Measurements from ENCODE around the gene CREB5.
A peak's percentile ranks its signal among the peaks of the same experiment; 100 is the strongest.
"Not testable (repeated sequence)": the region's sequence is repeated elsewhere in the genome, so short reads cannot be mapped to it uniquely, and the experiment has no call there.

The CREB5 gene

GRCh38 chr7:28798274-28798673 lies 386.0 kb downstream of the CREB5 start:
- DNase-seq: no peak

DNA sequence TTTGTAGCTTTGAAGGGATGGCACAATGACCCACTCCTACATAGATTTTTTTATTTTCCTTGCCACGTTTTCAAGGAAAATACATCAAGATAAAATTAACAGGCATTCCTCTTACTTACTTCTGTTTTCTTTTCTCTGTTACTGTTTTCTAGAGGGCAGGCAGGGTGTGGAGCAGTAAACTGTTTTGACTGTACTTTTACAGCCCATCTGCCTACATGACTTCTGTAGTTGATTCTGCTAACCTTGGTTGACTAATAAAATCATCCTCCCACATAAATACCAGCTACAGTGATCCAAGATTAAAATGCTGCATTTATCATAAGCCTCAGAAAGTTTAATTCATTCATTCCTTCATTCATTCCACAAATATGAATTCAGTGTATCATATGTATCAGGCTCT lies 387.3 kb downstream of the CREB5 start:
- no peak for DNase-seq

DNA sequence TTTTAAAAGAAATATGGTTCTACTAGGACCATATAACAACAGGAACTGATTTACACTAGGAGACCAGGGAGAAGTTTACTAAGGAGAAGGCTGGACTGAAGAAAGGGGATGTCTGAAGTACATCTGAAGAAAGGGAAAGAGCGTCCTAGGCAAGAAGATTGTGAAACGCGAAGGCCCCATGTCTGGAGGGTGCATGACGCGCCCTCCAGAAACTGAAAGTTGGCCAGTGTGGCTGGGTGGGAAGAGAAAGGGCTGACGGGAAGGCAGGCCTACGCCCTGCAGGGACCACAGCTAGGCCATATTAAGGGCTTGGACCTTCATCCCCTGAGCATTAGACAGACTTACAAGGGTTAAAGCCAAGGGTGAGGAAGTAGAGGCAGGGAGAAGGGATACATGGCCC lies 387.8 kb downstream of the CREB5 start:
- no peak for DNase-seq

- peak; percentile 13 for DNase-seq
Measured at GRCh38 chr7:28802450-28802849, 390.1 kb downstream of the CREB5 start.

DNA sequence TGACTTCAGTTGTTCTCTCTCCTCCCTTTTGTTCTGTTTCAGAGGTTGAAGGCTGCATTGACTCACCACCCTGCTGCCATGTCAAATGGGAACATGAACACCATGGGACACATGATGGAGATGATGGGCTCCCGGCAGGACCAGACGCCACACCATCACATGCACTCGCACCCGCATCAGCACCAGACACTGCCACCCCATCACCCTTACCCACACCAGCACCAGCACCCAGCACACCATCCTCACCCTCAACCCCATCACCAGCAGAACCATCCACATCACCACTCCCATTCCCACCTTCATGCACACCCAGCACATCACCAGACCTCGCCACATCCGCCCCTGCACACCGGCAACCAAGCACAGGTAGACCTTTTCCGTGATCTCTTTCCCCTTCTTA lies 391.8 kb downstream of the CREB5 start:
- no peak for DNase-seq

DNA sequence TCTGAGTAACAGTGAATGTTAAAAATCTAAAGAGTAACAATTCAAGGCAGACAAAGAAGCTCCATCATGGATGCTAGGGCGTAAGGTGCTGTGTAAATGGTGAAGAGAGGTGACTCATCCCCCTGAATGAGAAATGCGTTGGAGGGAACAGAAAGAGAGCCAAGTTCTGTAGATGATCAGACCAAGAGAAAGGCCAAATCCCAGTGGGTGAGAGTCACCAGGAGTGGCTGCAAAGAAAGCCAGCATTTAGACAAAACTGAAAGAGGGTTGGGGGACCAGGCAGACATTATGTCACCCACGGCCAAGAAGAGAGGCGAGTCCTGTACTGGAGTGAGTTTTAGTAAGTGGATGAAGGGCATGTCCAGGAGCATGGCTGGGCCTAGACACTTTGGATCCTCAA lies 392.7 kb downstream of the CREB5 start:
- DNase-seq: peak; percentile 80

GRCh38 chr7:28806841-28807240 lies 394.5 kb downstream of the CREB5 start:
- peak; percentile 64 for DNase-seq

- peak; percentile 38 for DNase-seq
Measured at GRCh38 chr7:28807396-28807994, 395.2 kb downstream of the CREB5 start.

- peak; percentile 34 for DNase-seq
Measured at GRCh38 chr7:28808796-28809533, 396.6 kb downstream of the CREB5 start.

GRCh38 chr7:28811008-28811407 lies 398.7 kb downstream of the CREB5 start:
- no peak for DNase-seq

DNA sequence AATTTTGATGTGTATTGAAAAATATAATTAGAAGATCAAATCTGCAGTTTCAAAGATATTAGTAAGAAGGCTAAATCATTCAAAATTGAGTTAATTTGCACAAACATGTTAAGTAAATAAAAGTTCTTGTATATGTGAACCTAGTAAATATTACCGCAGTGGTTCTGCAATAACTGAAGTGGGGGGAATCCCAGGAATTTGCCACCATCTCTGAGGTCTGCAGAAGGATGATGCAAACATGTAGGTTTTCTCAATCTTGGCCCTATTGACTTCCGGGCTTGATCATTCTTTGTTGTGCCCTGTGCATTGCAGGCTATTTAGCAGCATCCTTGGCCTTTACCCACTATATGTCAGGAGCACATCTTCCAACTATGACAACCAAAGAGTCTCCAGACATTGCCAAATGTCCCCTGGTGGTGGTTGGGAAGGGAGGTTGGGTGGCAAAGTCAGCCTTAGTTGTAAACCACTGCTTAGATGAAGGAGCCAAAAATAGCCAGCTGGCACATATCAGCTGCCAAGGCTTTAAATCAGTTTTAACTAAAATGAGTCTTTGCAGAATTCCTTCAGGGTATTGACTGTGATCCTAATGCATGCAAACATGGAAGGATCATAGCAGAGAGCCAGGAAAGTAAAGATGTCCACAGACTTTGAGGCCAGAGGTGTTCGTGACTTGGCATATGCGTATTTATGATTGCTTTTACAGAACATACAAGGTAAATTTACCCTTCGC lies 399.5 kb downstream of the CREB5 start:
- no peak for DNase-seq

DNA sequence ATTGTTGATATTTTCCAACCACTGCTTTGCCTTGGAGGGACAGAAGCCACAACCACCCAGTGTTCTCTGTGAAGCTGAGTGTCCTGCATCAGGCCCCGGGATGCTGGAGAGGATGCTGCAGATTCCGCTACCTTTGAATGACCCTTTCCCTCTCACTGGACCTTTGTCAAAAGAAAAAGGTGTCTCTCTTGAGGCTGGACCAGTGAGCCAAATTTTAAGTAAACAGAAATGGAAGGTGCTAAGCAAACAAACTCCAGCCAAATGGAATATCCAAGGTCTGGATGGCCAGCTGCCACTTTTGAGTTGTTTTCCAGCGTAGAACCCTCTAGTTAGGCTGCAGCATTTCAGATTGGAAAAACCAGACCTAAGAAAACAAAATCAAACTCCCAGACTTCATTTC lies 400.3 kb downstream of the CREB5 start:
- DNase-seq: no peak

DNA sequence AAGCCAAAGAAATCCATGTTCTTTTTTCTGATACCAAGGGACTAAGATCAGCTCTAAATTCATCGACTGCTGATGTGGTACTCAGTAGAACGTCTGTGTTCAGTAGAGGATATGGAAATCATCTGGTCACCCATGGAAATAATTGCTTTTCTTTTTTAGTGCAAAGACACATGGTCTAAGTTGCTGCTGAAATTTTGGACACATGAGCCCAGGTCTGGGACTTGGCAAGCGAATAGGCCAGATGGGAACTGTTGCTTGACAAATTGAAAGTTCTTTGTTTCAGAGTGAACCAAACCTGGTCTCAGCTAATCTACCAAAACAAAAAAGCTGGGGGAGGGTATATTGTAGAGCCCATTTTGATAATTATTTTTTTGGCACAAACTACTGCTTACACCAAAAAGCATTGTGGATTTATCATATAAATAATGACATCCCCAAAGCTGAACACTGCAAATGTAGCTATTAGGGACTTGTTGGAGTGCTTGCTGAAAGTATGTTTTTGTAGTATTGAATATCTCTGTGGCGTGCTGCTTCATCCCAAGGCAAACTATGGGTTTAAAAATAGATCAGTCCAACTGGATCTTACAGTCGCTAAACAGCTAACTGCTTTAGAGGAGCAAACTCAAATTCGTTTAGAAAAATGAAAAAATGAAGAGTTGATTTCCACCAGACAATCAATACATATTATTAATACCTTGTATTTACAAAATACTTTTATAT lies 401.1 kb downstream of the CREB5 start:
- no peak for DNase-seq

GRCh38 chr7:28815369-28815927 lies 403.1 kb downstream of the CREB5 start:
- no peak for DNase-seq

- DNase-seq: no peak
Measured at GRCh38 chr7:28815928-28816373, 403.6 kb downstream of the CREB5 start.

DNA sequence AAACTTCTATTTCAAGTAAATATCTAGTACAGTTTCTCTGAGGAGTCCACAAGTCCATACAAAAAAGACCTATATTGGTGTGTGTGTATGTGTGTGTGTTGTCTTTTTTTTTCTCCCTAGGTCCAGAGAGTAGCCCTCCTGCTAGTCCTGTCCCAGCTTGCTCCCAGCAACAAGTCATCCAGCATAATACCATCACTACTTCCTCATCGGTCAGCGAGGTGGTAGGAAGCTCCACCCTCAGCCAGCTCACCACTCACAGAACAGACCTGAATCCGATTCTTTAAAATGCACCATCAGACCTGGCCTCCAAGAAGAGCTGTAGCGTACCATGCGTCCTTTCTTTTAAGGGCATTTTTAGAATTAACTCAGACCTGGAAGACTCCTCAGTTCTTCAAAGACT lies 406.7 kb downstream of the CREB5 start:
- no peak for DNase-seq

DNA sequence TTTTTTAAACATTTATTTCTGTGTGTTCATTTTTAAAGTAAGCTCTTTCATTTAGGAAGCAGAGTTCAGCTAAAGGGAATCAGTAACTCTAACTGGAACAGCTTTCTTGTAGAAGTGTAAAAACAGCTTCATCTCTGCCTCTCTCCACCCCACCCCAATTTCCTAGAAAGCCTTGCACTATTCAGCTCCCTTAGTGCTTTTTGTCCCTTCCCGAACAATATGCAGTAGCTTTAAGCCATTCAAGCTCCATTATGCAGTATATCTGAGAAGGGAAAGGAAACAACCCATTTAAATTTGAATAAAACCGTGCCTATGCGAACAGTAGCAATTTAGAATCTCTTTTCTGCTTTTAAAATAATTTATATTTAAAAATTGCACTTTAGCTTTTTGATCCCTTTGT lies 411.3 kb downstream of the CREB5 start:
- DNase-seq: no peak

DNA sequence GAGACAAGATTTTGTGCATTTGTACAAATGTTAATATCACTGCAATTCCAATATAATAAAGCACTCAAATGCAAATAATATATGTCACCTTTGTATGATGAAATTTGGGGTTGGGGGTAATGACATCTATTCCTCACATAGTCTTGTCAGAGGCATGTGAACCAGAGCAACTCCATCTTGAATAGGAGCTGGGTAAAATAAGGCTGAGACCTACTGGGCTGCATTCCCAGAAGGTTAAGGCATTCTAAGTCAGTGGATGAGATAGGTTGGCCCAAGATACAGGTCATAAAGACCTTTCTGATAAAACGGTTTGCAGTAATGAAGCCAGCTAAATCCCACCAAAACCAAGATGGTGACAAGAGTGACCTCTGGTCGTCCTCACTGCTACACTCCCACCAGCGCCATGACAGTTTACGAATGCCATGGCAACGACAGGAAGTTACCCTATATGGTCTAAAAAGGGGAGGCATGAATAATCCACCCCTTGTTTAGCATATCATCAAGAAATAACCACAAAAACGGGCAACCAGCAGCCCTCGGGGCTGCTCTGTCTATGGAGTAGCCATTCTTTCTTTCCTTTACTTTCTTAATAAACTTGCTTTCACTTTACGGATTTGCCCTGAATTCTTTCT lies 413.6 kb downstream of the CREB5 start:
- not testable (repeated sequence) for DNase-seq

DNA sequence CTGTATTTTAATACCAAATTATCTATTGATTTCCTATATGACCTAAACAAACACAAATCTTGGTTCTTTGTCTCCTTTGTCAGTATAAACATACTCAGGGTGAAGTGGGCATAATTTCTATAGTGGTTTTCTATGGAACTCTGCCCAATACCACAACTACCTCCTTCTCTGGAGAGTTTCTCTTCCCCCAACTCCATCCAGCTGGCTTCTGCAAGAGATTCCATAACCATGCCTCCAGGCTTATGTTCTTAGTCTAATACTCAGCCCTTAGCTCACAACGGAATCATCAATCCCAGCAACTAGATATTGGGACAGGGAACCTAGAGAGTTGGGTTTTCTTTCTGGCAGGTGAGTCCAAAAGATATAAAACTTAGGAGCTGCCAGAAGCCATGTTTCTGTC lies 418.5 kb downstream of the CREB5 start:
- DNase-seq: no peak

DNA sequence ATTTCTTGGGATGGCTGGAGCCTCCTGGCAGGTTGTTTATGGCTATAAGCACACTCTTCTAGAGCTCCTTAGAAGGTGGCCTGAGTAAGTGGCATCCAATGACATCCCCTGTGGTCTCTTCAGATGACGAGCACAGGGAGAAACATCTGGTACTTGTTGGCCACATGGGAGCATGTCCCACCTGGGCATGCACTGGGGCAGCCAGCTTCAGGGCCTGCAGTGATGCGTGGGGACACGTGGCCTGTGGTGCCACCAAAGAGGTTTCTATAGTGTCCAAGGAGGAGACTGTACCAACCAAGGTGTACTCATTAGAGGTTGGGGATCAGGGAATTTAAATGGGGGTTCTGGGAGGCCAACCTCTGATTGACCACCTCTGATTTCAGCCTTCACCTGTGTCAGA lies 420.4 kb downstream of the CREB5 start:
- DNase-seq: no peak

GRCh38 chr7:28835800-28836199 lies 423.5 kb downstream of the CREB5 start:
- peak; percentile 57 for DNase-seq

DNA sequence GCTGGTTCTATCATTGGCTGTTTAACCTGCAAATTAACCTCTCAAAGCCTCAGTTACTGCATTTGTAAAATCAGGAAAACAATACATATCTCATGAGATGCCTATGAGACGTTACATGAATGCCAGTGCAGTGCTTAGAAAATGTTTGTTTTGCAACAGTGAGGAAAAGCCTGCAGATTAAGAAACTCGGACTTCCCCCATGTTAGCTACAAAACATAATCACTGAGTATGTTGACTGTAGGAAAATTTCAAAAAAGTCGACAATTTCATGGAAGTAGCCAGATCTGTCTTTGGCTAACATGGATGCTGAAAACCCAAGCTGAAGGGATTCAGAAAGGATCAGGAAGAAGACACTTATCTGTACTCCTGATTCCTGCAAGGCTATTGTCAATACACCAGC lies 424.4 kb downstream of the CREB5 start:
- no peak for DNase-seq

DNA sequence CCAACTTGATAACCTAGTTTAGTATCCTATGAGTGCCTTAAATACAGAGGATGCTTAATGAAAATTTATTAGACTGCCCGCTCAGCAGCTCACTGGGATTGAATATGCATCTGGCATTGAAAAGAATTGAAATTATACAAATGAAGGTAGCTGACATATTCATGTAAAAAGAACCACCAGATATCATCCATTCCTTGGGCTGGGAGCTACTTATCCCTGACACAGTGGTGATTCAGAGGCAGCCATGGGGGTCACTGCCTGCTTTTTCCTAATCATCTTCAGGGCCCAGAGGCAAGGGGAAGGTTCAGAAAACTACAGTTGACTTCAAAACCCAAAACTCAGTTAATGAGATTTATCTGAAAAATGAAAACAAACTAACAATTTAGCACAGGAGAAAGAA lies 424.9 kb downstream of the CREB5 start:
- no peak for DNase-seq

All from EL (cell line).